Activated CD8-positive, alpha-beta T cell treated with anti-CD3 and anti-CD28 coated beads, Interleukin-2, amount 10 ng/mL, durations not matched to agents 7 days and 5 days (primary cell): ENCODE measurements around the gene PCIF1. TPM values are rescaled to one million over a fixed set of nuclear protein-coding genes. Genes with fewer than 3 reads are reported as not detected.
"Not testable (repeated sequence)": the region's sequence is repeated elsewhere in the genome, so short reads cannot be mapped to it uniquely, and the experiment has no call there.

Experiments used
- ATAC-seq: fragments of 150-1000 bp; cut with Tn5 transposase; one replicate; pipeline ENCODE4 v1.10.0; 2021; ENCODE audit warnings: moderate library complexity
- CTCF ChIA-PET: fragments of 350-600 bp; sonication (Branson Sonifier 250); formaldehyde crosslinking; loops from one replicate; lab custom pipeline; 2021; ENCODE audit warnings: antibody characterized with exemption; lab: Charles Lee
- POLR2A ChIA-PET: fragments of 350-600 bp; sonication (Branson Sonifier 250); formaldehyde crosslinking; loops from one replicate; lab custom pipeline; 2021; ENCODE audit warnings: antibody characterized with exemption; lab: Charles Lee
- DNase-seq: peaks from one replicate; pipeline ENCODE4 v3.0.0-alpha.2; 2020
- H3K27ac Mint-ChIP-seq: one replicate; pipeline ENCODE4 v1.8.0; 2021; ENCODE audit warnings: mild to moderate bottlenecking, mixed read lengths
- H3K27me3 Mint-ChIP-seq: one replicate; pipeline ENCODE4 v1.8.0; 2021; ENCODE audit warnings: low read depth, mixed read lengths
- H3K36me3 Mint-ChIP-seq: one replicate; pipeline ENCODE4 v1.8.0; 2021; ENCODE audit warnings: low read depth, mixed read lengths
- H3K4me1 Mint-ChIP-seq: one replicate; pipeline ENCODE4 v1.8.0; 2021; ENCODE audit warnings: low read depth, mixed read lengths
- H3K4me3 Mint-ChIP-seq: one replicate; pipeline ENCODE4 v1.8.0; 2021; ENCODE audit warnings: mild to moderate bottlenecking, mixed read lengths
- H3K9me3 Mint-ChIP-seq: one replicate; pipeline ENCODE4 v1.8.0; 2022; ENCODE audit warnings: mixed read lengths; ENCODE audit not compliant: insufficient read depth
- total RNA-seq, 2 experiments: library from RNA; stranded (reverse); gene quantifications; one replicate each; pipeline ENCODE4 v1.2.3, GENCODE V29; 2021

The PCIF1 gene
- total RNA-seq, 2 experiments from 2014 or later: 40.3 to 41.2 TPM

- Mint-ChIP-seq H3K27ac (no peak overlapping the region), H3K4me1 (peaks cover 41% of the 10 kb centered on the region), H3K36me3 (peaks cover 6% of the 10 kb centered on the region), H3K27me3 (no peaks in the 10 kb centered on the region), H3K4me3 (no peak overlapping the region), H3K9me3 (no peaks in the 10 kb centered on the region)
- ChIA-PET POLR2A (interaction anchor here (0.6 to 2.4 kb wide), 2 partner anchors 9 to 55 kb away, joined by 4 to 6 read pairs; no protein-coding TSS in a partner anchor), CTCF (no interaction called here)
- ATAC-seq: no peak
- no peak for DNase-seq
Observed at GRCh38 chr20:45893831-45894230, 40.7 kb upstream of the PCIF1 start.

- peaks cover 37% of the 10 kb centered on the region for H3K4me1 Mint-ChIP-seq
- peaks cover 6% of the 10 kb centered on the region for H3K36me3 Mint-ChIP-seq
- H3K4me3 Mint-ChIP-seq: no peak overlapping the region
- no peak for DNase-seq
- H3K9me3 Mint-ChIP-seq: no peaks in the 10 kb centered on the region
- POLR2A ChIA-PET: no interaction called here
- H3K27ac Mint-ChIP-seq: no peak overlapping the region
- CTCF ChIA-PET: no interaction called here
- no peaks in the 10 kb centered on the region for H3K27me3 Mint-ChIP-seq
- no peak for ATAC-seq
Observed at GRCh38 chr20:45894797-45895196, 39.7 kb upstream of the PCIF1 start.

GRCh38 chr20:45896641-45897161, 37.8 kb upstream of the PCIF1 start:
- H3K27me3 Mint-ChIP-seq: no peaks in the 10 kb centered on the region
- ATAC-seq (no peak), DNase-seq (no peak)
- H3K27ac Mint-ChIP-seq: no peak overlapping the region
- H3K4me3 Mint-ChIP-seq: no peak overlapping the region
- POLR2A ChIA-PET: interaction anchor here (1.3 to 1.7 kb wide), 2 partner anchors 11 to 38 kb away, joined by 3 to 6 read pairs; no protein-coding TSS in a partner anchor
- H3K9me3 Mint-ChIP-seq: no peaks in the 10 kb centered on the region
- peaks cover 6% of the 10 kb centered on the region for H3K36me3 Mint-ChIP-seq
- CTCF ChIA-PET: interaction anchor here (1.1 kb wide), 1 partner anchor 97 kb away, joined by 3 read pairs; no protein-coding TSS in a partner anchor
- peaks cover 28% of the 10 kb centered on the region for H3K4me1 Mint-ChIP-seq

- DNase-seq (no peak), ATAC-seq (no peak)
- Mint-ChIP-seq H3K9me3 (no peaks in the 10 kb centered on the region), H3K36me3 (peaks cover 6% of the 10 kb centered on the region), H3K27ac (no peak overlapping the region), H3K27me3 (no peaks in the 10 kb centered on the region), H3K4me1 (peaks cover 23% of the 10 kb centered on the region), H3K4me3 (no peak overlapping the region)
- ChIA-PET CTCF (interaction anchor here (1.1 kb wide), 1 partner anchor 98 kb away, joined by 3 read pairs; no protein-coding TSS in a partner anchor), POLR2A (interaction anchor here (1.3 to 1.7 kb wide), 2 partner anchors 11 to 38 kb away, joined by 3 to 6 read pairs; no protein-coding TSS in a partner anchor)
Observed at GRCh38 chr20:45897289-45897688, 37.2 kb upstream of the PCIF1 start.

GRCh38 chr20:45897692-45898091, 36.8 kb upstream of the PCIF1 start:
- Mint-ChIP-seq H3K4me1 (peaks cover 19% of the 10 kb centered on the region), H3K27me3 (no peaks in the 10 kb centered on the region), H3K36me3 (peaks cover 6% of the 10 kb centered on the region), H3K27ac (no peak overlapping the region), H3K4me3 (no peak overlapping the region), H3K9me3 (no peaks in the 10 kb centered on the region)
- ChIA-PET POLR2A (interaction anchor here (1.7 kb wide), 1 partner anchor 10 kb away, joined by 6 read pairs; no protein-coding TSS in a partner anchor), CTCF (interaction anchor here (1.1 kb wide), 1 partner anchor 98 kb away, joined by 3 read pairs; no protein-coding TSS in a partner anchor)
- DNase-seq (no peak), ATAC-seq (no peak)

GRCh38 chr20:45898285-45898684, 36.2 kb upstream of the PCIF1 start:
- no peak overlapping the region for H3K4me3 Mint-ChIP-seq
- CTCF ChIA-PET: no interaction called here
- H3K36me3 Mint-ChIP-seq: peaks cover 6% of the 10 kb centered on the region
- no peaks in the 10 kb centered on the region for H3K27me3 Mint-ChIP-seq
- no peak overlapping the region for H3K27ac Mint-ChIP-seq
- ATAC-seq: no peak
- H3K4me1 Mint-ChIP-seq: peaks cover 13% of the 10 kb centered on the region
- POLR2A ChIA-PET: no interaction called here
- DNase-seq: no peak
- H3K9me3 Mint-ChIP-seq: no peaks in the 10 kb centered on the region

- ChIA-PET POLR2A (interaction anchor here (1.4 kb wide), 1 partner anchor 10 kb away, joined by 3 read pairs; no protein-coding TSS in a partner anchor), CTCF (no interaction called here)
- DNase-seq (no peak), ATAC-seq (no peak)
- no peaks in the 10 kb centered on the region for H3K27me3 Mint-ChIP-seq
- no peak overlapping the region for H3K27ac Mint-ChIP-seq
- no peaks in the 10 kb centered on the region for H3K9me3 Mint-ChIP-seq
- peaks cover 5% of the 10 kb centered on the region for H3K36me3 Mint-ChIP-seq
- no peak overlapping the region for H3K4me3 Mint-ChIP-seq
- H3K4me1 Mint-ChIP-seq: peaks cover 7% of the 10 kb centered on the region
Observed at GRCh38 chr20:45899046-45899835, 35.2 kb upstream of the PCIF1 start.

- H3K9me3 Mint-ChIP-seq, H3K36me3 Mint-ChIP-seq, H3K27ac Mint-ChIP-seq, ATAC-seq, DNase-seq, CTCF ChIA-PET, H3K4me3 Mint-ChIP-seq, H3K27me3 Mint-ChIP-seq, H3K4me1 Mint-ChIP-seq: not testable (repeated sequence)
- POLR2A ChIA-PET: interaction anchor here (0.7 kb wide), 1 partner anchor 10 kb away, joined by 3 read pairs; no protein-coding TSS in a partner anchor
Observed at GRCh38 chr20:45901332-45901731, 33.2 kb upstream of the PCIF1 start.

GRCh38 chr20:45902199-45902701, 32.2 kb upstream of the PCIF1 start:
- no peak for ATAC-seq

GRCh38 chr20:45904583-45905504, 29.6 kb upstream of the PCIF1 start:
- Mint-ChIP-seq H3K27ac (no peak overlapping the region), H3K27me3 (no peaks in the 10 kb centered on the region), H3K36me3 (no peaks in the 10 kb centered on the region), H3K9me3 (no peaks in the 10 kb centered on the region), H3K4me1 (peaks cover under 1% of the 10 kb centered on the region), H3K4me3 (no peak overlapping the region)
- ChIA-PET POLR2A (interaction anchor here (0.7 to 1.0 kb wide), 3 partner anchors 13 to 92 kb away, joined by 3 to 4 read pairs (median 3); partner anchors contain the start of genes CTSA and NEURL2), CTCF (no interaction called here)
- no peak for ATAC-seq
- DNase-seq: no peak

More at GRCh38 chr20:45902199-45902701, 32.2 kb upstream of the PCIF1 start:
- POLR2A ChIA-PET: interaction anchor here (0.6 kb wide), 1 partner anchor 203 kb away, joined by 3 read pairs; no protein-coding TSS in a partner anchor
- CTCF ChIA-PET: no interaction called here
- no peak for DNase-seq
- H3K4me3 Mint-ChIP-seq: no peak overlapping the region
- H3K27ac Mint-ChIP-seq: no peak overlapping the region
- H3K36me3 Mint-ChIP-seq: peaks cover 4% of the 10 kb centered on the region
- no peaks in the 10 kb centered on the region for H3K9me3 Mint-ChIP-seq
- no peaks in the 10 kb centered on the region for H3K27me3 Mint-ChIP-seq
- no peaks in the 10 kb centered on the region for H3K4me1 Mint-ChIP-seq
